DMS 273 (cell line): ENCODE data around the gene CDHR1.
A peak's percentile ranks its signal among the peaks of the same experiment; 100 is the strongest.

Experiments
- DNase-seq: peaks from one replicate; lab custom pipeline; 2025; ENCODE audit not compliant: unreplicated experiment; lab: John Stamatoyannopoulos, UW

The CDHR1 gene

GRCh38 chr10:84226616-84227015 is 32.3 kb downstream of the CDHR1 start:
- DNase-seq, result no peak

GRCh38 chr10:84227810-84228209 is 33.5 kb downstream of the CDHR1 start:
- no peak for DNase-seq

- DNase-seq, result no peak
Measured at GRCh38 chr10:84230359-84230758, 36.0 kb downstream of the CDHR1 start.

- DNase-seq, result no peak
Measured at GRCh38 chr10:84232376-84232775, 38.0 kb downstream of the CDHR1 start.

- no peak for DNase-seq
Measured at GRCh38 chr10:84233940-84234339, 39.6 kb downstream of the CDHR1 start.

GRCh38 chr10:84234479-84234878 is 40.1 kb downstream of the CDHR1 start:
- DNase-seq, result no peak

- no peak for DNase-seq
Measured at GRCh38 chr10:84235096-84235495, 40.8 kb downstream of the CDHR1 start.

GRCh38 chr10:84236807-84237198 is 42.5 kb downstream of the CDHR1 start:
- DNase-seq, result no peak

- DNase-seq, result no peak
Measured at GRCh38 chr10:84237199-84238051, 43.1 kb downstream of the CDHR1 start.

- DNase-seq, result no peak
Measured at GRCh38 chr10:84238909-84239308, 44.6 kb downstream of the CDHR1 start.

- DNase-seq, result no peak
Measured at GRCh38 chr10:84241185-84241790, 47.0 kb downstream of the CDHR1 start, which contains the start of gene LRIT1. Gene LRIT1, minus strand, starts transcription at chr10:84241546. Its CDS starts 107 bp downstream, at chr10:84241439.

GRCh38 chr10:84243759-84244158 is 49.4 kb downstream of the CDHR1 start:
- DNase-seq, result no peak

GRCh38 chr10:84244651-84245270 is 50.4 kb downstream of the CDHR1 start, which contains the start of gene RGR:
Gene RGR, plus strand, starts transcription at chr10:84245053. Its CDS starts 38 bp downstream, at chr10:84245091.
- DNase-seq, result peak; percentile 62

GRCh38 chr10:84247496-84247895 is 53.2 kb downstream of the CDHR1 start:
- no peak for DNase-seq

- no peak for DNase-seq
Measured at GRCh38 chr10:84248794-84249193, 54.5 kb downstream of the CDHR1 start.

GRCh38 chr10:84254552-84255478 is 60.5 kb downstream of the CDHR1 start:
- no peak for DNase-seq

- no peak for DNase-seq
Measured at GRCh38 chr10:84256510-84257342, 62.4 kb downstream of the CDHR1 start.

- no peak for DNase-seq
Measured at GRCh38 chr10:84257343-84258020, 63.1 kb downstream of the CDHR1 start.

GRCh38 chr10:84258034-84258695 is 63.8 kb downstream of the CDHR1 start:
- no peak for DNase-seq
